GM12892 (cell line): ENCODE results near the gene LRP8.

Experiments
- POLR2A ChIP-seq: IDR thresholded peaks from 2 replicates; pipeline ENCODE4 v1.6.1; 2011; ENCODE audit warnings: low read depth, low read length, control low read depth
- POLR2AphosphoS5 ChIP-seq: IDR thresholded peaks from 2 replicates; pipeline ENCODE4 v1.6.1; 2011; ENCODE audit warnings: low read depth, low read length, control low read depth

DNA sequence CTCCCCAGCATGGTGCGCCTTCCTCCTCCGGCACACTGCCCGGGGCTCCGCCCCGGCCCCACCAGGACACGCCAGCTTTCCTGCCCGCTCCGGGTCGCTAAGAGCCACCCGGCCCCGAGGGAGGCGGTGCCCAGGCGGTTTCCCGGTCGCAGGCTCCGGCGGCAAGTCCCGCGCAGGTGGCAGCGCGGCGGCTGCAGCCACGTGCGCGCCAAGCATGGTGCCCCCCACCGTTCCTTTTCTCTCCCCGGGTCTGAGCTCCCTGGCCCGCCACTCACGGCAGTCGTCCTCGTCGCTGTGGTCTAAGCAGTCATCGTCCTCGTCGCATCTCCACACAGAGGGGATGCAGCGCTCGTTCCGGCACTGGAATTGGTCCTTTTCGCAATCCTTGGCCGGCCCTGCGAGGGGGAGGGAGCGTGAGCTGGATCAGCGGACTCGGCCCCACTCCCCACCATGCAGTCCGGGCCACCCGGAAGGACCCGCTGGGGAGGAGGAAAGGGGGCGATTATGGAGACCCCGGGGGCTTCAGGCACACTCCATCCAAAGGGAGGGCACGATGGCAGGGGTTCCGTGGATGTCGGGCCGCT, 1.2 kb downstream of the LRP8 start:
- no peak for TF ChIP-seq POLR2A
- no peak; the same call in 1 of the 2 replicates for TF ChIP-seq POLR2AphosphoS5
